ENCODE data around the gene SEBOX. TPM values are rescaled to one million over a fixed set of nuclear protein-coding genes. Genes with fewer than 3 reads are reported as not detected.
A peak's percentile ranks its signal among the peaks of the same experiment; 100 is the strongest.

SEBOX gene
- polyA plus RNA-seq, 3 donors, result not detected

DNA sequence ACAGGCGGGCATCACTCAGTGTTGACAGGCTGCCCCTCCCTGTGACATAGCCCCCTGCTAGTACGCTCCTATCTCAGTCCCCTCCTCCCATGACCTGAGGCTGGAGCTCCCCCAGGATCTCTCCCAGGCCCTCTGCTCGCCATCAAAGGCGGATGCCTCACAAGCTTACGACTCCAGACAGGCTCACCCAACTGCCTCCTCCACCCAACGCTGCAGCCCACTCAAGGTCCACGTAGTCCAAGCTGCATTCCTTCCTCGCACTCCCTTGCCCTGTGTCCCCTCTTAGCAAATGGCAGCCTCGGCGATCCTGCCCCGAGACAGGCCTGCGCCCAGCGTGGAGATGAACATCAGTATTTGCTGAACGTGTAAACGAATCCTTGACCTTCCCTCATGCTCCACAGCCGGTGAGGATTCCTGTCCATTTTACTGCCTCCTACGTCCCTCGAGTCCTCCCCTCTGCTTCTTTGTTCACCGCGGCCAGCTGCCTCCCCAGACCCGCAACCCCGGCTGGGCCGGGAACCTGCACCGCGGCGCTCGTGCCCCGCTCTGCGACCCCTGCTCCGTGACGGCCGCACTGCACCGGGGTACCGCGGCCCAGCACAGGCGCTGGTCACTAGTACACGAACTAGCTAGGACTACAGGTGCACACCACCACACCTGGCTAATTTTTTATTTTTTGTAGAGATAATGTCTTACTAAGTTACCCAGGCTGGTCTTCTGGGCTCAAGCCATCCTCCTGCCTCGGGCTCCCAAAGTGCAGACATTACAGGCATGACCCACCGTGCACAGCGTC is 46.8 kb downstream of the SEBOX start:
- Mint-ChIP-seq H3K4me3 (peak overlapping the region; percentile 88 to 93), H3K27me3 (ENCODE audit: low read depth in 3 of 3) (peaks cover 9 to 21% (median 17%) of the 10 kb centered on the region in 3 donors), H3K4me1 (peaks cover 21% of the 10 kb centered on the region), H3K27ac (peak overlapping the region in 1 of 7 donors; percentile 65), H3K36me3 (no peaks in the 10 kb centered on the region), H3K9me3 (no peaks in the 10 kb centered on the region)
- no peak for DNase-seq
- Histone ChIP-seq H4K20me1 (ENCODE audit: insufficient read depth, low read length) (no peaks in the 10 kb centered on the region), H3K4me1 (ENCODE audit: control insufficient read depth in 1 of 2, insufficient read depth in 2 of 2, low read length in 2 of 2) (peaks cover 19 to 24% of the 10 kb centered on the region in 2 donors), H3K4me3 (replicated peaks in 1 of 3; ENCODE audit: low read depth in 2 of 3, low read length in 3 of 3) (peak overlapping the region; percentile 22 to 87 (median 75)), H3K9me3 (replicated peaks in 1 of 2; ENCODE audit: control insufficient read depth in 1 of 2, insufficient read depth in 1 of 2, low read length in 2 of 2) (no peaks in the 10 kb centered on the region), H2AFZ (ENCODE audit: insufficient read depth, low read depth, low read length, poor library complexity, severe bottlenecking) (peak overlapping the region; percentile 97), H3K36me3 (replicated peaks in 1 of 2; ENCODE audit: control insufficient read depth in 1 of 2, insufficient read depth in 2 of 2, low read length in 2 of 2) (no peaks in the 10 kb centered on the region), H3K27me3 (ENCODE audit: control insufficient read depth in 2 of 2, insufficient read depth in 2 of 2, low read length in 2 of 2) (peaks cover 0 to 7% of the 10 kb centered on the region in 2 donors), H3K27ac (ENCODE audit: low read depth in 1 of 2, low read length in 2 of 2) (no peak overlapping the region), H3K4me2 (replicated peaks; ENCODE audit: extremely low read depth, low read length, poor library complexity, severe bottlenecking) (peak overlapping the region; percentile 99), H3K9ac (ENCODE audit: insufficient read depth, low read length, poor library complexity, severe bottlenecking) (peak overlapping the region; percentile 24), H3K79me2 (ENCODE audit: insufficient read depth, low read length) (peaks cover 28% of the 10 kb centered on the region)
- TF ChIP-seq CTCF (IDR thresholded peaks at IDR 0.05), result no peak
- intact Hi-C loops (cut with micrococcal nuclease), result no loop called here
- WGBS (ENCODE audit: insufficient coverage), result 20% methylated on average over 31 of the region's 40 CpGs

- peaks cover 19 to 24% of the 10 kb centered on the region in 2 donors for H3K4me1 ChIP-seq (ENCODE audit: control insufficient read depth in 1 of 2, insufficient read depth in 2 of 2, low read length in 2 of 2)
- no peaks in the 10 kb centered on the region for H3K36me3 ChIP-seq (replicated peaks in 1 of 2; ENCODE audit: control insufficient read depth in 1 of 2, insufficient read depth in 2 of 2, low read length in 2 of 2)
- no peak overlapping the region for H3K9ac ChIP-seq (ENCODE audit: insufficient read depth, low read length, poor library complexity, severe bottlenecking)
- Mint-ChIP-seq H3K36me3 (no peaks in the 10 kb centered on the region), H3K4me3 (peak overlapping the region; percentile 88 to 93), H3K4me1 (peaks cover 21% of the 10 kb centered on the region), H3K27me3 (ENCODE audit: low read depth in 3 of 3) (peaks cover 9 to 27% (median 20%) of the 10 kb centered on the region in 3 donors), H3K27ac (peak overlapping the region in 1 of 7 donors; percentile 65), H3K9me3 (no peaks in the 10 kb centered on the region)
- peak overlapping the region; percentile 99 for H3K4me2 ChIP-seq (replicated peaks; ENCODE audit: extremely low read depth, low read length, poor library complexity, severe bottlenecking)
- H3K79me2 ChIP-seq (ENCODE audit: insufficient read depth, low read length), result peaks cover 20% of the 10 kb centered on the region
- no peak for DNase-seq
- H3K4me3 ChIP-seq (replicated peaks in 1 of 3; ENCODE audit: low read depth in 2 of 3, low read length in 3 of 3), result no peak overlapping the region
- H3K27ac ChIP-seq (ENCODE audit: low read depth in 1 of 2, low read length in 2 of 2), result no peak overlapping the region
- H3K27me3 ChIP-seq (ENCODE audit: control insufficient read depth in 2 of 2, insufficient read depth in 2 of 2, low read length in 2 of 2), result peaks cover 0 to 11% of the 10 kb centered on the region in 2 donors
- WGBS (ENCODE audit: insufficient coverage), result 90% methylated on average over 19 of the region's 21 CpGs
- TF ChIP-seq CTCF (IDR thresholded peaks at IDR 0.05), result no peak
- no peaks in the 10 kb centered on the region for H3K9me3 ChIP-seq (replicated peaks in 1 of 2; ENCODE audit: control insufficient read depth in 1 of 2, insufficient read depth in 1 of 2, low read length in 2 of 2)
- peak overlapping the region; percentile 97 for H2AFZ ChIP-seq (ENCODE audit: insufficient read depth, low read depth, low read length, poor library complexity, severe bottlenecking)
- no peaks in the 10 kb centered on the region for H4K20me1 ChIP-seq (ENCODE audit: insufficient read depth, low read length)
- intact Hi-C loops (cut with micrococcal nuclease), result no loop called here
Observed at GRCh38 chr17:28317099-28317965, 47.7 kb downstream of the SEBOX start.

Data from CD14-positive monocyte (primary cell).